K562 (cell line): ENCODE data around the gene CHD2. TPM values are rescaled to one million over a fixed set of nuclear protein-coding genes. Genes with fewer than 3 reads are reported as not detected.

Experiments
- ADNP ChIP-seq: fragments of 200-800 bp; sonication (Bioruptor generic); IDR thresholded peaks from 2 replicates; pipeline ENCODE4 v1.6.1; 2016; ENCODE audit warnings: missing genetic modification characterization, missing compliant biosample characterization
- ARID2 ChIP-seq: fragments of 450-650 bp; IDR thresholded peaks from 2 replicates; pipeline ENCODE4 v1.6.1; 2017; ENCODE audit warnings: antibody characterized with exemption, mild to moderate bottlenecking
- ARNT ChIP-seq, 2 experiments: fragments of 450-650 bp; IDR thresholded peaks; 2 replicates each; pipeline ENCODE4 v1.6.1; 2016; ENCODE audit warnings: mild to moderate bottlenecking in 1 of 2
- CREB1 ChIP-seq, 2 experiments: sonication (generic) in 1 of 2; formaldehyde crosslinking in 1 of 2; IDR thresholded peaks; 2 replicates each; pipeline versions ENCODE4 v1.6.1 to v1.8.0; 2012 to 2022; ENCODE audit warnings: inconsistent platforms in 1 of 2, mild to moderate bottlenecking in 1 of 2, missing genetic modification reagents in 1 of 2, moderate library complexity in 1 of 2
- FOS ChIP-seq: IDR thresholded peaks from 3 replicates; pipeline ENCODE4 v1.6.1; 2011; ENCODE audit not compliant: insufficient read length; ENCODE audit errors: extremely low read depth
- GATAD2B ChIP-seq: fragments of 450-650 bp; IDR thresholded peaks from 2 replicates; pipeline ENCODE4 v1.6.1; 2017; ENCODE audit warnings: mild to moderate bottlenecking, borderline replicate concordance
- HNRNPUL1 ChIP-seq: fragments of 200-400 bp; formaldehyde crosslinking; IDR thresholded peaks from 2 replicates; pipeline ENCODE4 v1.6.1; 2017; ENCODE audit warnings: low read length
- NFRKB ChIP-seq: fragments of 450-650 bp; IDR thresholded peaks from 2 replicates; pipeline ENCODE4 v1.6.1; 2016; ENCODE audit warnings: low read depth
- SNRNP70 ChIP-seq: fragments of 200-400 bp; formaldehyde crosslinking; optimal IDR thresholded peaks from 2 replicates; pipeline ENCODE3; 2017; ENCODE audit warnings: low read depth, low read length
- XRCC4 ChIP-seq: IDR thresholded peaks from one replicate; pipeline ENCODE4 v1.6.1; 2011; ENCODE audit not compliant: insufficient read depth, insufficient read length; ENCODE audit errors: extremely low read depth
- ZNF644 ChIP-seq: fragments of 200-800 bp; sonication (Bioruptor generic); IDR thresholded peaks from 2 replicates; pipeline ENCODE4 v1.6.1; 2016; ENCODE audit warnings: low read depth, missing genetic modification characterization, missing compliant biosample characterization
- polyA plus RNA-seq, 8 experiments: library from polyadenylated mRNA; depleted of rRNA in 4 of 8; stranded (reverse) in 5 of 8; unstranded in 3 of 8; fragments of >200 nt; fragmentation: Nextera tagmentation in 2 of 8; fragmentation: Illumina TruSeq in 1 of 8; extraction: Ambion mirVana in 2 of 8; extraction: Trizol in 1 of 8; gene quantifications; 2 replicates each; pipeline versions ENCODE4 v1.2.1 to v1.2.3, GENCODE V29; 2011 to 2014; ENCODE audit warnings: inconsistent platforms in 1 of 8, missing spikeins in 1 of 8
- total RNA-seq, 7 experiments: library from RNA; depleted of rRNA in 6 of 7; stranded (reverse); fragments of >200 nt in 6 of 7; fragmentation: Illumina TruSeq in 2 of 7; extraction: Trizol in 2 of 7; gene quantifications; 2 replicates each; pipeline versions ENCODE4 v1.2.1 to v1.2.3, GENCODE V29; 2011 to 2021; ENCODE audit warnings: low replicate concordance in 1 of 7
- TF ChIP-seq, protein P1 (sequence below): fragments of 250-450 bp; sonication (Bioruptor Pico); IDR thresholded peaks from 2 replicates; pipeline ENCODE4 v1.8.0; 2022; ENCODE audit warnings: inconsistent platforms
- TF ChIP-seq, protein P2 (sequence below): fragments of 450-650 bp; IDR thresholded peaks from 2 replicates; pipeline ENCODE4 v1.7.0; 2016; ENCODE audit warnings: borderline replicate concordance
- TF ChIP-seq, protein P3 (sequence below), 3 experiments: fragments of 200-800 bp in 1 of 3; fragments of 250-450 bp in 1 of 3; fragments of 450-650 bp in 1 of 3; sonication (Bioruptor Pico) in 1 of 3; sonication (Bioruptor generic) in 1 of 3; formaldehyde crosslinking in 1 of 3; IDR thresholded peaks; 2 replicates each; pipeline versions ENCODE4 v1.6.1 to v1.8.0; 2016 to 2022; ENCODE audit warnings: mild to moderate bottlenecking in 2 of 3, missing genetic modification characterization in 2 of 3, missing compliant biosample characterization in 1 of 3, moderate library complexity in 1 of 3

CHD2 gene
- total and polyA plus RNA-seq, 9 of the 15 experiments (the other 6 are each of a cell fraction or from before 2014, with no cell fraction given) = 38.9 to 70.8 (median 56.2) TPM

DNA sequence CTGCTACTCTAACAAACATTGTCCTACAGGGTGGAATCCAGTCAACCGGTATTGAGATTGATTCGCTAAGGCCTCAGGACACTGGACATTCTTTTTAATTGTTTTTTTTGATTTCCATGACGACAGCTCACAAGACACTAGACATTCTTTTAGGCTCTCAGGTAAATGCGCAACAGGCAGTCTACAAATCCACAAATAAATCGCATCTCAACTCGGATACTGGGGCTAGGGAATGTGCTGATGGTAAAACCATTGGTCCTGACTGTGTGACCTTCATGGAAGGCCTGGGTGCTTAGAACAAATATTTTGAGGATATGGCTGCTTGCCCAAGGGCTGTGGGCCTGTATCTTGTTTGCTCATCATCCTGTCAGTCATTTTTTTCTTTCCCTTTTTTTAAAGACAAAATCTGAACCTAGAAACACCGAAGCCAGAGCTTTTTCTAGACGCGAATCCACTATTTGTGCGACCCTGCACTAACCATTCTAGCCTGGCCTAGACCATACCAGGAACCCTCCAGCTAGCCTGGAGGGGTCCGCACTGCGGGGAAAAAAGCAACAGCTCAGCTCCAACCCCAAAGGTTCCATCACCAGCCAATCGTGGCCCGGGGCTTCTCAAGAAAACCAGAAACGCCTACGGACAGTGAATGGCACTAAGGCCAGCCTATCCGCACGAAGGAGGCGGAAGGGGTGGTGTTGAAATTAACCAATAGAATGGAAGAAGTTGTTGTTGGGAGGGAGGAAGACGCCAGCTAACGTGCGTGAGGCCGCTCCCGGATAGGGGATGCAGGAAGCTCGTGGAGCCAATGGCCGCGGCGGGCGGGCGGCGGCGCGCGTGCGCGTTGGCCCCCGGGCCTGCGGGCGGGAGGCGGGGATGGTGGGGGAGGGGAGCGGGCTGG is 18.1 kb upstream of the CHD2 start (continued):
- no peak for TF ChIP-seq HNRNPUL1
- TF ChIP-seq, protein P1, sequence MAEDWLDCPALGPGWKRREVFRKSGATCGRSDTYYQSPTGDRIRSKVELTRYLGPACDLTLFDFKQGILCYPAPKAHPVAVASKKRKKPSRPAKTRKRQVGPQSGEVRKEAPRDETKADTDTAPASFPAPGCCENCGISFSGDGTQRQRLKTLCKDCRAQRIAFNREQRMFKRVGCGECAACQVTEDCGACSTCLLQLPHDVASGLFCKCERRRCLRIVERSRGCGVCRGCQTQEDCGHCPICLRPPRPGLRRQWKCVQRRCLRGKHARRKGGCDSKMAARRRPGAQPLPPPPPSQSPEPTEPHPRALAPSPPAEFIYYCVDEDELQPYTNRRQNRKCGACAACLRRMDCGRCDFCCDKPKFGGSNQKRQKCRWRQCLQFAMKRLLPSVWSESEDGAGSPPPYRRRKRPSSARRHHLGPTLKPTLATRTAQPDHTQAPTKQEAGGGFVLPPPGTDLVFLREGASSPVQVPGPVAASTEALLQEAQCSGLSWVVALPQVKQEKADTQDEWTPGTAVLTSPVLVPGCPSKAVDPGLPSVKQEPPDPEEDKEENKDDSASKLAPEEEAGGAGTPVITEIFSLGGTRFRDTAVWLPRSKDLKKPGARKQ (CRISPR knock-in tag) = no peak
- peak; percentile 89 for TF ChIP-seq NFRKB
- no peak for TF ChIP-seq XRCC4
- TF ChIP-seq, protein P2, sequence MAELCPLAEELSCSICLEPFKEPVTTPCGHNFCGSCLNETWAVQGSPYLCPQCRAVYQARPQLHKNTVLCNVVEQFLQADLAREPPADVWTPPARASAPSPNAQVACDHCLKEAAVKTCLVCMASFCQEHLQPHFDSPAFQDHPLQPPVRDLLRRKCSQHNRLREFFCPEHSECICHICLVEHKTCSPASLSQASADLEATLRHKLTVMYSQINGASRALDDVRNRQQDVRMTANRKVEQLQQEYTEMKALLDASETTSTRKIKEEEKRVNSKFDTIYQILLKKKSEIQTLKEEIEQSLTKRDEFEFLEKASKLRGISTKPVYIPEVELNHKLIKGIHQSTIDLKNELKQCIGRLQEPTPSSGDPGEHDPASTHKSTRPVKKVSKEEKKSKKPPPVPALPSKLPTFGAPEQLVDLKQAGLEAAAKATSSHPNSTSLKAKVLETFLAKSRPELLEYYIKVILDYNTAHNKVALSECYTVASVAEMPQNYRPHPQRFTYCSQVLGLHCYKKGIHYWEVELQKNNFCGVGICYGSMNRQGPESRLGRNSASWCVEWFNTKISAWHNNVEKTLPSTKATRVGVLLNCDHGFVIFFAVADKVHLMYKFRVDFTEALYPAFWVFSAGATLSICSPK = no peak
- TF ChIP-seq SNRNP70 = no peak
- peak; percentile 98 for TF ChIP-seq FOS
- TF ChIP-seq, protein P3, sequence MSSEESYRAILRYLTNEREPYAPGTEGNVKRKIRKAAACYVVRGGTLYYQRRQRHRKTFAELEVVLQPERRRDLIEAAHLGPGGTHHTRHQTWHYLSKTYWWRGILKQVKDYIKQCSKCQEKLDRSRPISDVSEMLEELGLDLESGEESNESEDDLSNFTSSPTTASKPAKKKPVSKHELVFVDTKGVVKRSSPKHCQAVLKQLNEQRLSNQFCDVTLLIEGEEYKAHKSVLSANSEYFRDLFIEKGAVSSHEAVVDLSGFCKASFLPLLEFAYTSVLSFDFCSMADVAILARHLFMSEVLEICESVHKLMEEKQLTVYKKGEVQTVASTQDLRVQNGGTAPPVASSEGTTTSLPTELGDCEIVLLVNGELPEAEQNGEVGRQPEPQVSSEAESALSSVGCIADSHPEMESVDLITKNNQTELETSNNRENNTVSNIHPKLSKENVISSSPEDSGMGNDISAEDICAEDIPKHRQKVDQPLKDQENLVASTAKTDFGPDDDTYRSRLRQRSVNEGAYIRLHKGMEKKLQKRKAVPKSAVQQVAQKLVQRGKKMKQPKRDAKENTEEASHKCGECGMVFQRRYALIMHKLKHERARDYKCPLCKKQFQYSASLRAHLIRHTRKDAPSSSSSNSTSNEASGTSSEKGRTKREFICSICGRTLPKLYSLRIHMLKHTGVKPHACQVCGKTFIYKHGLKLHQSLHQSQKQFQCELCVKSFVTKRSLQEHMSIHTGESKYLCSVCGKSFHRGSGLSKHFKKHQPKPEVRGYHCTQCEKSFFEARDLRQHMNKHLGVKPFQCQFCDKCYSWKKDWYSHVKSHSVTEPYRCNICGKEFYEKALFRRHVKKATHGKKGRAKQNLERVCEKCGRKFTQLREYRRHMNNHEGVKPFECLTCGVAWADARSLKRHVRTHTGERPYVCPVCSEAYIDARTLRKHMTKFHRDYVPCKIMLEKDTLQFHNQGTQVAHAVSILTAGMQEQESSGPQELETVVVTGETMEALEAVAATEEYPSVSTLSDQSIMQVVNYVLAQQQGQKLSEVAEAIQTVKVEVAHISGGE (CRISPR knock-in tag; IDR thresholded peaks at IDR 0.05) = peak in 1 of 3 experiments; percentile 55; a peak in 1 of 6 replicates
- TF ChIP-seq GATAD2B = no peak
- peak in 1 of 2 experiments; percentile 67; a peak in 2 of 4 replicates for TF ChIP-seq ARNT (IDR thresholded peaks at IDR 0.05)
- TF ChIP-seq CREB1 (IDR thresholded peaks at IDR 0.05) = peak; percentile 53
- peak; percentile 73 for TF ChIP-seq CREB1 (CRISPR knock-in tag; IDR thresholded peaks at IDR 0.05)
- TF ChIP-seq ZNF644 (tag) = peak; percentile 43; the same call in 1 of the 2 replicates
- no peak for TF ChIP-seq ARID2
- TF ChIP-seq ADNP (tag) = no peak
